ENCODE measurements around the gene YWHAH. TPM values are rescaled to one million over a fixed set of nuclear protein-coding genes. Genes with fewer than 3 reads are reported as not detected.

YWHAH gene
- total and polyA plus RNA-seq, 4 donors, result 50.1 to 151 (median 90.0) TPM

- DNase-seq (no peak), ATAC-seq (ENCODE audit: insufficient read depth, low FRiP score) (no peak)
- WGBS, 2 donors, result 76 to 87% methylated on average over 3 of the region's 3 CpGs
- Histone ChIP-seq H3K4me1 (ENCODE audit: control insufficient read depth in 5 of 5, insufficient read depth in 5 of 5, low read length in 5 of 5) (no peaks in the 10 kb centered on the region), H3K27ac (ENCODE audit: low read depth in 1 of 2, low read length in 1 of 2) (no peak overlapping the region), H3K36me3 (ENCODE audit: control insufficient read depth in 4 of 4, insufficient read depth in 4 of 4, low read length in 4 of 4) (no peaks in the 10 kb centered on the region), H3K27me3 (ENCODE audit: control insufficient read depth in 3 of 3, insufficient read depth in 3 of 3, low read length in 2 of 3) (no peaks in the 10 kb centered on the region), H3K9ac (ENCODE audit: insufficient read depth in 1 of 2, low read length in 2 of 2) (no peak overlapping the region), H3K4me3 (no peak overlapping the region), H3K9me3 (ENCODE audit: control insufficient read depth in 4 of 4, insufficient read depth in 3 of 4, low read length in 3 of 4) (no peaks in the 10 kb centered on the region)
- no peak for TF ChIP-seq CTCF (IDR thresholded peaks at IDR 0.05; ENCODE audit: control extremely low read depth, extremely low read depth)
Observed at GRCh38 chr22:31995046-31995445, 50.7 kb downstream of the YWHAH start.

GRCh38 chr22:31995807-31996206 is 51.5 kb downstream of the YWHAH start:
- Histone ChIP-seq H3K4me1 (ENCODE audit: control insufficient read depth in 5 of 5, insufficient read depth in 5 of 5, low read length in 5 of 5) (no peaks in the 10 kb centered on the region), H3K9me3 (ENCODE audit: control insufficient read depth in 4 of 4, insufficient read depth in 3 of 4, low read length in 3 of 4) (no peaks in the 10 kb centered on the region), H3K27ac (ENCODE audit: low read depth in 1 of 2, low read length in 1 of 2) (no peak overlapping the region), H3K27me3 (ENCODE audit: control insufficient read depth in 3 of 3, insufficient read depth in 3 of 3, low read length in 2 of 3) (no peaks in the 10 kb centered on the region), H3K9ac (ENCODE audit: insufficient read depth in 1 of 2, low read length in 2 of 2) (no peak overlapping the region), H3K4me3 (no peak overlapping the region), H3K36me3 (ENCODE audit: control insufficient read depth in 4 of 4, insufficient read depth in 4 of 4, low read length in 4 of 4) (no peaks in the 10 kb centered on the region)
- no peak for TF ChIP-seq CTCF (IDR thresholded peaks at IDR 0.05; ENCODE audit: control extremely low read depth, extremely low read depth)
- ATAC-seq (ENCODE audit: insufficient read depth, low FRiP score) (no peak), DNase-seq (no peak)
- 50% methylated on average over 3 of the region's 3 CpGs for WGBS, 2 donors

GRCh38 chr22:31998784-31999385 is 54.5 kb downstream of the YWHAH start:
- Histone ChIP-seq H3K27me3 (ENCODE audit: control insufficient read depth in 3 of 3, insufficient read depth in 3 of 3, low read length in 2 of 3) (no peaks in the 10 kb centered on the region), H3K27ac (ENCODE audit: low read depth in 1 of 2, low read length in 1 of 2) (no peak overlapping the region), H3K4me3 (no peak overlapping the region), H3K4me1 (ENCODE audit: control insufficient read depth in 5 of 5, insufficient read depth in 5 of 5, low read length in 5 of 5) (no peaks in the 10 kb centered on the region), H3K36me3 (ENCODE audit: control insufficient read depth in 4 of 4, insufficient read depth in 4 of 4, low read length in 4 of 4) (no peaks in the 10 kb centered on the region), H3K9me3 (ENCODE audit: control insufficient read depth in 4 of 4, insufficient read depth in 3 of 4, low read length in 3 of 4) (no peaks in the 10 kb centered on the region), H3K9ac (ENCODE audit: insufficient read depth in 1 of 2, low read length in 2 of 2) (no peak overlapping the region)
- no peak for TF ChIP-seq CTCF (IDR thresholded peaks at IDR 0.05; ENCODE audit: control extremely low read depth, extremely low read depth)
- DNase-seq (no peak), ATAC-seq (ENCODE audit: insufficient read depth, low FRiP score) (no peak)
- 85 to 93% methylated on average over 3 of the region's 3 CpGs for WGBS, 2 donors

- DNase-seq (no peak), ATAC-seq (ENCODE audit: insufficient read depth, low FRiP score) (no peak)
- Histone ChIP-seq H3K36me3 (ENCODE audit: control insufficient read depth in 4 of 4, insufficient read depth in 4 of 4, low read length in 4 of 4) (no peaks in the 10 kb centered on the region), H3K4me3 (no peak overlapping the region), H3K27ac (ENCODE audit: low read depth in 1 of 2, low read length in 1 of 2) (no peak overlapping the region), H3K27me3 (ENCODE audit: control insufficient read depth in 3 of 3, insufficient read depth in 3 of 3, low read length in 2 of 3) (no peaks in the 10 kb centered on the region), H3K9me3 (ENCODE audit: control insufficient read depth in 4 of 4, insufficient read depth in 3 of 4, low read length in 3 of 4) (no peaks in the 10 kb centered on the region), H3K9ac (ENCODE audit: insufficient read depth in 1 of 2, low read length in 2 of 2) (no peak overlapping the region), H3K4me1 (ENCODE audit: control insufficient read depth in 5 of 5, insufficient read depth in 5 of 5, low read length in 5 of 5) (no peaks in the 10 kb centered on the region)
- 78 to 86% methylated on average over 1 of the region's 1 CpG for WGBS, 2 donors
- no peak for TF ChIP-seq CTCF (IDR thresholded peaks at IDR 0.05; ENCODE audit: control extremely low read depth, extremely low read depth)
Observed at GRCh38 chr22:32000181-32000580, 55.8 kb downstream of the YWHAH start.

Data from lung (tissue), 12 donors.